Smooth muscle cell (in vitro differentiated cells): Measurements from ENCODE around the gene KCNK13. TPM values are rescaled to one million over a fixed set of nuclear protein-coding genes. Genes with fewer than 3 reads are reported as not detected.

ENCODE experiments used
- DNase-seq: peaks from one replicate; lab custom pipeline; 2025; ENCODE audit not compliant: unreplicated experiment; lab: John Stamatoyannopoulos, UW
- H2AFZ ChIP-seq: fragments of 200-600 bp; sonication (generic); 2 replicates; pipeline ENCODE4 v1.6.0; 2016; ENCODE audit warnings: antibody characterized with exemption, low read depth, mild to moderate bottlenecking
- H3F3A ChIP-seq: fragments of 200-600 bp; sonication (generic); 2 replicates; pipeline ENCODE4 v1.6.0; 2017; ENCODE audit warnings: antibody characterized with exemption, low read depth
- H3K27ac ChIP-seq: fragments of 200-600 bp; sonication (generic); 2 replicates; pipeline ENCODE4 v1.5.1; 2016; ENCODE audit warnings: low read depth, mild to moderate bottlenecking
- H3K27me3 ChIP-seq: fragments of 200-600 bp; sonication (generic); 2 replicates; pipeline ENCODE4 v1.6.1; 2016; ENCODE audit warnings: low read depth, mild to moderate bottlenecking
- H3K36me3 ChIP-seq: fragments of 200-600 bp; sonication (generic); 2 replicates; pipeline ENCODE4 v1.5.1; 2016; ENCODE audit warnings: low read depth
- H3K4me1 ChIP-seq: fragments of 200-600 bp; sonication (generic); 2 replicates; pipeline ENCODE4 v1.5.1; 2016; ENCODE audit warnings: low read depth
- H3K4me2 ChIP-seq: fragments of 200-600 bp; sonication (generic); 2 replicates; pipeline ENCODE4 v1.6.0; 2016; ENCODE audit warnings: mild to moderate bottlenecking
- H3K4me3 ChIP-seq: fragments of 200-600 bp; sonication (generic); 2 replicates; pipeline ENCODE4 v1.5.1; 2016; ENCODE audit warnings: mild to moderate bottlenecking
- H3K79me2 ChIP-seq: fragments of 200-600 bp; sonication (generic); 2 replicates; pipeline ENCODE4 v1.6.0; 2016; ENCODE audit warnings: low read depth, mild to moderate bottlenecking
- H3K9ac ChIP-seq: fragments of 200-600 bp; sonication (generic); 2 replicates; pipeline ENCODE4 v1.6.0; 2016; ENCODE audit warnings: low read depth
- H3K9me3 ChIP-seq: fragments of 200-600 bp; sonication (generic); replicated peaks from 2 replicates; pipeline ENCODE4 v1.5.1; 2016; ENCODE audit warnings: low read depth
- H4K20me1 ChIP-seq: fragments of 200-600 bp; sonication (generic); 2 replicates; pipeline ENCODE4 v1.6.0; 2016; ENCODE audit warnings: low read depth
- WGBS: methylation state at CpG from one replicate; pipeline ENCODE4 v1.1.7; 2016; ENCODE audit warnings: low lambda C conversion rate; 5-methylcytosine and 5-hydroxymethylcytosine counted together
- polyA plus RNA-seq: library from polyadenylated mRNA; unstranded; fragments of >200 nt; fragmentation: Nextera tagmentation; extraction: Ambion mirVana; gene quantifications from 2 replicates; pipeline ENCODE4 v1.2.1, GENCODE V29; 2016
- total RNA-seq: library from RNA; depleted of rRNA; stranded (reverse); fragments of >200 nt; gene quantifications from 2 replicates; pipeline ENCODE4 v1.2.3, GENCODE V29; 2014
- TF ChIP-seq, protein P1 (sequence below): fragments of 200-600 bp; sonication (generic); IDR thresholded peaks from 2 replicates; pipeline ENCODE4 v1.5.1; 2017; ENCODE audit warnings: borderline replicate concordance, mild to moderate bottlenecking, antibody characterized with exemption; ENCODE audit not compliant: insufficient read depth, poor library complexity, severe bottlenecking

Gene KCNK13
- total and polyA plus RNA-seq, 2 experiments from 2014 or later: 0.45 TPM; not detected in 1

DNA sequence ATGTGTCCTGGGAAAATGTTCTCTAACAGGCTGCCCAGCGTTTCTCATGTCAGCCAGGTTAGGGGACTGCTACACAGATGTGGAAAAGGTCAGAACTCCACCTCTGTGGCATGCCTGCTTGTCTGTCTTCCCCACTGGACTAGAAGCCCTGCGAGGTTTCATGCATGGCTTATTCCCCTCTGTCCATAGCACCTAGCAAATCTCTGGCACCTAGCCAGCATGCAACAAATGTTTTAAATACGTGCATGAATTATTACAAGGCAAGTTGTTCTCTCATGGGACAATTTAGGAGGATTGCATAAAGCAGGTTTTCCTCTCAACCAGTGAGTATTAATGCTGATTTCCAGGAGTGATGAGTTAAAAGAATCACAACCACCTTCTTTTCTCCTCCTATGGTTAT is 21.4 kb upstream of the KCNK13 start:
- Histone ChIP-seq H2AFZ (no peak overlapping the region), H3K36me3 (no peaks in the 10 kb centered on the region), H3K4me1 (no peaks in the 10 kb centered on the region), H3K27me3 (no peaks in the 10 kb centered on the region), H3F3A (no peaks in the 10 kb centered on the region), H3K27ac (no peak overlapping the region), H3K9me3 (no peaks in the 10 kb centered on the region), H3K79me2 (no peaks in the 10 kb centered on the region), H3K4me3 (no peak overlapping the region), H4K20me1 (no peaks in the 10 kb centered on the region), H3K9ac (no peak overlapping the region), H3K4me2 (no peak overlapping the region)
- no peak for DNase-seq
- TF ChIP-seq, protein P1, sequence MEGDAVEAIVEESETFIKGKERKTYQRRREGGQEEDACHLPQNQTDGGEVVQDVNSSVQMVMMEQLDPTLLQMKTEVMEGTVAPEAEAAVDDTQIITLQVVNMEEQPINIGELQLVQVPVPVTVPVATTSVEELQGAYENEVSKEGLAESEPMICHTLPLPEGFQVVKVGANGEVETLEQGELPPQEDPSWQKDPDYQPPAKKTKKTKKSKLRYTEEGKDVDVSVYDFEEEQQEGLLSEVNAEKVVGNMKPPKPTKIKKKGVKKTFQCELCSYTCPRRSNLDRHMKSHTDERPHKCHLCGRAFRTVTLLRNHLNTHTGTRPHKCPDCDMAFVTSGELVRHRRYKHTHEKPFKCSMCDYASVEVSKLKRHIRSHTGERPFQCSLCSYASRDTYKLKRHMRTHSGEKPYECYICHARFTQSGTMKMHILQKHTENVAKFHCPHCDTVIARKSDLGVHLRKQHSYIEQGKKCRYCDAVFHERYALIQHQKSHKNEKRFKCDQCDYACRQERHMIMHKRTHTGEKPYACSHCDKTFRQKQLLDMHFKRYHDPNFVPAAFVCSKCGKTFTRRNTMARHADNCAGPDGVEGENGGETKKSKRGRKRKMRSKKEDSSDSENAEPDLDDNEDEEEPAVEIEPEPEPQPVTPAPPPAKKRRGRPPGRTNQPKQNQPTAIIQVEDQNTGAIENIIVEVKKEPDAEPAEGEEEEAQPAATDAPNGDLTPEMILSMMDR: no peak
- WGBS: 95% methylated on average over 3 of the region's 3 CpGs

DNA sequence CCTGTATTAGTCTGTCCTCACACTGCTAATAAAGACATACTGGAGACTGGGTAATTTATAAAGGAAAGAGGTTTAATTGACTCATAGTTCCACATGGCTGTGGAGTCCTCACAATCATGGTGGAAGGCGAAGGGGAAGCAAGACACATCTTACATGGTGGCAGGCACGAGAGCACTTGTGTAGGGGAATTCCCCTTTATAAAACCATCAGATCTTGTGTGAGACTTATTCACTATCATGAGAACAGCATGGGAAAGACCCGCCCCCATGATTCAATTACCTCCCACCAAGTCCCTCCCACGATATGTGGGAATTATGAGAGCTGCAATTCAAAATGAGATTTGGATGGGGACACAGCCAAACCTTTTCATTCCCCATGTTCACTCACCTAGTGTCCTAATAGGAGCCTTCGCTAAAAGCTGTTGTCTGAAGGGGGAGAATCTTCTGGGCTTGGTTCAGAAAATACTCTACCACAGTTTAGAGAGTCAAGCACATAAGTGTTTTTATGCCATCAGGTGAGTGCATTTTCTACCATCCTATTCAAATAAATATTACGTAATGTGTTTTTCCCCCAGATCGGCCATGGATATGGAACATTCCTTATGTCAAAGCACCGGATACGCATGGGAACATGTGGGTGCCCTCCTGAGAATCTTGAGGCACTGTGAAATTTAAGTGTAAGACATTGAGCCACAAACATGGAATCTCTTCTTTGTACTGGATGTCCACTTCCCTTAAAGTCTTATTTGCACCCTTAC is 19.1 kb upstream of the KCNK13 start:
- H2AFZ ChIP-seq: no peak overlapping the region
- H3K9me3 ChIP-seq: no peaks in the 10 kb centered on the region
- TF ChIP-seq, protein P1: no peak
- H3F3A ChIP-seq: no peaks in the 10 kb centered on the region
- H3K4me1 ChIP-seq: no peaks in the 10 kb centered on the region
- 96% methylated on average over 9 of the region's 9 CpGs for WGBS
- H3K4me2 ChIP-seq: no peak overlapping the region
- H4K20me1 ChIP-seq: no peaks in the 10 kb centered on the region
- no peak for DNase-seq
- H3K27ac ChIP-seq: no peak overlapping the region
- H3K9ac ChIP-seq: no peak overlapping the region
- H3K27me3 ChIP-seq: no peaks in the 10 kb centered on the region
- H3K4me3 ChIP-seq: no peak overlapping the region
- H3K79me2 ChIP-seq: no peaks in the 10 kb centered on the region
- H3K36me3 ChIP-seq: no peaks in the 10 kb centered on the region

DNA sequence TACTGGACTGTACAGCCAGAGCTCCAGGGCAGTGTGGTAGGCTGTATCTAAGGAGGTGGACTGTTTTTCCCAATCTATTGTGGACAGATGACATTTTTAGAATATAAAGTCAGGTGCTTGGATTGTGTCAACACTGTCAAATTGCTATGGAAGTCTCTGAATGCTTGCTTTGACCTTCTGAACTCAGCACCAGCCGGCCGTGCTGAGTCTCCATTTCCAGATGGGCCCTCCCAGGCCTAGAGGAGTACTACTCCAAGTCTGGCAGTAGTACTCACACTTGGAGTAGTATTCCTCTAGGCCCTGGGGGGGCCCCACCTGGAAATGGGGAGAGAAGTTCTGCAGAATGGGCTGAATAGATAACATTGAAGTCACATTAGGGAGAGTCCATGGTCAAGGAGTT is 16.2 kb upstream of the KCNK13 start:
- Histone ChIP-seq H3K4me2 (no peak overlapping the region), H3K27me3 (no peaks in the 10 kb centered on the region), H3K36me3 (no peaks in the 10 kb centered on the region), H3K4me1 (no peaks in the 10 kb centered on the region), H3K27ac (no peak overlapping the region), H3K9me3 (no peaks in the 10 kb centered on the region), H3F3A (no peaks in the 10 kb centered on the region), H2AFZ (no peak overlapping the region), H3K4me3 (no peak overlapping the region), H4K20me1 (no peaks in the 10 kb centered on the region), H3K79me2 (no peaks in the 10 kb centered on the region), H3K9ac (no peak overlapping the region)
- WGBS: 93% methylated on average over 2 of the region's 2 CpGs
- TF ChIP-seq, protein P1: no peak
- DNase-seq: no peak

DNA sequence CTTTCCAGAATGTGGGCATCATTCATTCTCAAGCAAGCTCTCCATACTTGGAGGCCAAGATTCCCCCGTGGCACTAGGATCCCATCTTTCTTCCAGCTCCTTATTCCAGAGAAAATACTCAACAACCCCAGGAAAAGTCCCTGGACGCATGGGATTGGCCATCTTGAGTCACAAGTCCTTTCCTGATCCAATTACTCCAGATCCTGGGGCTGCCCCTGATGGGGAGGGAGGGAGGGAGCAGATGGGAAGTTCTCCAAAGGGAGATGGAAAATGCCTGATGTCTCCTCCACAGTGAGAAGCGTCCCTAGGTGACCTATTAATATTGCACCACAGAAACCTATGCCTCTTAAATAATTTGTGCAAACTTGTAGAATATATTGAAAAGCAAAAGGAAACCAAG is 12.4 kb upstream of the KCNK13 start:
- Histone ChIP-seq H3K79me2 (no peaks in the 10 kb centered on the region), H3K9ac (no peak overlapping the region), H4K20me1 (no peaks in the 10 kb centered on the region), H3K9me3 (no peaks in the 10 kb centered on the region), H3K4me1 (no peaks in the 10 kb centered on the region), H3F3A (no peaks in the 10 kb centered on the region), H3K27me3 (peaks cover 18% of the 10 kb centered on the region), H2AFZ (no peak overlapping the region), H3K4me2 (no peak overlapping the region), H3K27ac (no peak overlapping the region), H3K36me3 (no peaks in the 10 kb centered on the region), H3K4me3 (no peak overlapping the region)
- TF ChIP-seq, protein P1: no peak
- WGBS: 82% methylated on average over 3 of the region's 3 CpGs
- DNase-seq: no peak
